ENCODE measurements around the gene USH2A.

USH2A gene

GRCh38 chr1:215744419-215744818, 678.8 kb downstream of the USH2A start:
- no peak for TF ChIP-seq CTCF (IDR thresholded peaks at IDR 0.05; ENCODE audit: low read depth, low read length, missing control alignments)
- DNase-seq (ENCODE audit: extremely low read depth, low read depth): no peak
- no peak overlapping the region for H3K4me3 ChIP-seq (replicated peaks; ENCODE audit: low read depth, low read length)

- H3K4me3 ChIP-seq (replicated peaks; ENCODE audit: low read depth, low read length): no peak overlapping the region
- DNase-seq (ENCODE audit: extremely low read depth, low read depth): no peak
- TF ChIP-seq CTCF (IDR thresholded peaks at IDR 0.05; ENCODE audit: low read depth, low read length, missing control alignments): no peak
Measured at GRCh38 chr1:215739025-215739424, 684.2 kb downstream of the USH2A start.

- DNase-seq (ENCODE audit: extremely low read depth, low read depth): no peak
- TF ChIP-seq CTCF (IDR thresholded peaks at IDR 0.05; ENCODE audit: low read depth, low read length, missing control alignments): no peak
- no peak overlapping the region for H3K4me3 ChIP-seq (replicated peaks; ENCODE audit: low read depth, low read length)
Measured at GRCh38 chr1:215731699-215732098, 691.5 kb downstream of the USH2A start.

GRCh38 chr1:215730600-215730999, 692.6 kb downstream of the USH2A start:
- DNase-seq (ENCODE audit: extremely low read depth, low read depth): no peak

GRCh38 chr1:215728169-215728568, 695.1 kb downstream of the USH2A start:
- H3K4me3 ChIP-seq (replicated peaks; ENCODE audit: low read depth, low read length): no peak overlapping the region
- TF ChIP-seq CTCF (IDR thresholded peaks at IDR 0.05; ENCODE audit: low read depth, low read length, missing control alignments): no peak
- DNase-seq (ENCODE audit: extremely low read depth, low read depth): no peak

More at GRCh38 chr1:215730600-215730999, 692.6 kb downstream of the USH2A start:
- H3K4me3 ChIP-seq (replicated peaks; ENCODE audit: low read depth, low read length): no peak overlapping the region
- no peak for TF ChIP-seq CTCF (IDR thresholded peaks at IDR 0.05; ENCODE audit: low read depth, low read length, missing control alignments)

- no peak for DNase-seq (ENCODE audit: extremely low read depth, low read depth)
- H3K4me3 ChIP-seq (replicated peaks; ENCODE audit: low read depth, low read length): no peak overlapping the region
- no peak for TF ChIP-seq CTCF (IDR thresholded peaks at IDR 0.05; ENCODE audit: low read depth, low read length, missing control alignments)
Measured at GRCh38 chr1:215720126-215720525, 703.1 kb downstream of the USH2A start.

GRCh38 chr1:215719552-215719951, 703.7 kb downstream of the USH2A start:
- no peak for TF ChIP-seq CTCF (IDR thresholded peaks at IDR 0.05; ENCODE audit: low read depth, low read length, missing control alignments)
- DNase-seq (ENCODE audit: extremely low read depth, low read depth): no peak
- no peak overlapping the region for H3K4me3 ChIP-seq (replicated peaks; ENCODE audit: low read depth, low read length)
